SK-N-MC (cell line): ENCODE data around the gene NEUROD4.

Experiments used
- EZH2 ChIP-seq: fragments of 200-600 bp; sonication (generic); IDR thresholded peaks from one replicate; pipeline ENCODE4 v1.6.1; 2017; ENCODE audit warnings: antibody characterized with exemption
- POLR2AphosphoS5 ChIP-seq: IDR thresholded peaks from 2 replicates; pipeline ENCODE4 v1.6.1; 2012; ENCODE audit warnings: mild to moderate bottlenecking, low read depth, low read length, borderline replicate concordance

GRCh38 chr12:54997929-54998522 lies 21.7 kb upstream of the NEUROD4 start:
- TF ChIP-seq EZH2 (no peak), POLR2AphosphoS5 (no peak)
